ENCODE results near the gene IQCF6. TPM values are rescaled to one million over a fixed set of nuclear protein-coding genes. Genes with fewer than 3 reads are reported as not detected.
A peak's percentile ranks its signal among the peaks of the same experiment; 100 is the strongest.
"Not testable (repeated sequence)": the region's sequence is repeated elsewhere in the genome, so short reads cannot be mapped to it uniquely, and the experiment has no call there.

Gene IQCF6
- total and polyA plus RNA-seq, 11 donors = not detected

DNA sequence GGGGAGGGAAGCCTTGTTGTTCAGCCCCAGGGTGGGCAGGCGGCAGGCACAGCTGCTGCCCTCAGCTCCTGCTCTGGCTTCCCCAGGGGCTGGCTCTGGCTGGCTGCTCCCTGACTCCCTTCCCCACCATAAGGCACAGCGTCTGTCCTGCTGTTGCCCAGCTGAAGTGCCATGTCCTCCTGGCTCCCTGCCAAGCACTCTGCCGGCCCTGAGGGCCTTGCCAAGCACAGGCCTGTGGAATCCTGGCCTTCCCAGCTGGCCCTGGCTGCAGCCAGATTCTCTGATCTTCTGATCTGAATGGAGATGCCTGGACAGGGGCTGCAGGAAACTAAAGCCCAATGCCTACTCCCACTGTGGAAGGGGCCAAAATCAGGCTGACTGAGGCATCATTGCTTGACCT lies 1.1 kb downstream of the IQCF6 start:
- no peaks in the 10 kb centered on the region for H3K9me3 ChIP-seq
- H3K27me3 ChIP-seq = peaks cover 0 to 6% (median 0%) of the 10 kb centered on the region in 9 donors
- H3K4me1 ChIP-seq = peaks cover 0 to 11% (median 0%) of the 10 kb centered on the region in 12 donors
- no peaks in the 10 kb centered on the region for H3K36me3 ChIP-seq
- 27 to 44% (median 38%) methylated on average over 3 of the region's 3 CpGs; no CpG with 5 or more reads in 1 of the 4 donors for WGBS, 4 donors
- intact Hi-C loops (cut with DNase I) = no loop called here
- no peak overlapping the region for H3K4me3 ChIP-seq
- peak; percentile 86 to 97 (median 93) for ATAC-seq
- no peak overlapping the region for H3K27ac ChIP-seq
- TF ChIP-seq, protein P1, sequence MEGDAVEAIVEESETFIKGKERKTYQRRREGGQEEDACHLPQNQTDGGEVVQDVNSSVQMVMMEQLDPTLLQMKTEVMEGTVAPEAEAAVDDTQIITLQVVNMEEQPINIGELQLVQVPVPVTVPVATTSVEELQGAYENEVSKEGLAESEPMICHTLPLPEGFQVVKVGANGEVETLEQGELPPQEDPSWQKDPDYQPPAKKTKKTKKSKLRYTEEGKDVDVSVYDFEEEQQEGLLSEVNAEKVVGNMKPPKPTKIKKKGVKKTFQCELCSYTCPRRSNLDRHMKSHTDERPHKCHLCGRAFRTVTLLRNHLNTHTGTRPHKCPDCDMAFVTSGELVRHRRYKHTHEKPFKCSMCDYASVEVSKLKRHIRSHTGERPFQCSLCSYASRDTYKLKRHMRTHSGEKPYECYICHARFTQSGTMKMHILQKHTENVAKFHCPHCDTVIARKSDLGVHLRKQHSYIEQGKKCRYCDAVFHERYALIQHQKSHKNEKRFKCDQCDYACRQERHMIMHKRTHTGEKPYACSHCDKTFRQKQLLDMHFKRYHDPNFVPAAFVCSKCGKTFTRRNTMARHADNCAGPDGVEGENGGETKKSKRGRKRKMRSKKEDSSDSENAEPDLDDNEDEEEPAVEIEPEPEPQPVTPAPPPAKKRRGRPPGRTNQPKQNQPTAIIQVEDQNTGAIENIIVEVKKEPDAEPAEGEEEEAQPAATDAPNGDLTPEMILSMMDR (IDR thresholded peaks at IDR 0.05) = no peak
- TF ChIP-seq POLR2A (IDR thresholded peaks at IDR 0.05) = no peak
- DNase-seq = peak; percentile 63 to 84 (median 79)

DNA sequence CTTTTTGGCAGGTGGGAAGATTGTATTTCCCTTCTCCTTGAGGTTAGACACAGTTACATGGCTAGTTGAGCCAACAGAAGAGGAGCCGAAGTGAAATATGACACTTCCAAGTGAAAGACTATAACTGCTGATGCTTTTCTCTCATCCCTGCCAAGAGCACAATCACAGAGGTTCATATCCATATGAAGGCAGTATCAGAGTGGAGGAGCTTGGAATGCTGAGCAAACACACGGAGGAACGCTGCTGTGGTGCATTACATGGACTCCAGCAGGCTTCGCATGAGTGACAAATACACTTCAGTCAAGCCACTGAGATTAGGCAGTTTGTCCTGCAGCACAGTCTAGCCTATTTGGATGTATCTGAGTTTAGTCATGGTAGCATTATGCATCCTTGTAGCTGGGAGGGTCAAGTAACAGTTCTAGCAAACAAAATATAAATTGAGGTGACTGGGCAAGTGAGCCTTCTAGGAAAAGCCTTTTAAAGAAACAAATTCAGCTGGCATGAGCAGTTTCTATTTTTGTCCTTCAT lies 5.4 kb downstream of the IQCF6 start:
- no peaks in the 10 kb centered on the region for H3K9me3 ChIP-seq
- TF ChIP-seq, protein P1 (IDR thresholded peaks at IDR 0.05) = no peak
- no peak for TF ChIP-seq POLR2A (IDR thresholded peaks at IDR 0.05)
- 28 to 36% (median 34%) methylated on average over 4 of the region's 4 CpGs for WGBS, 4 donors
- peaks cover 0 to 8% (median 0%) of the 10 kb centered on the region in 9 donors for H3K27me3 ChIP-seq
- ATAC-seq (no peak), DNase-seq (no peak)
- H3K36me3 ChIP-seq = no peaks in the 10 kb centered on the region
- H3K27ac ChIP-seq = no peak overlapping the region
- H3K4me3 ChIP-seq = no peak overlapping the region
- H3K4me1 ChIP-seq = peaks cover 0 to 10% (median 0%) of the 10 kb centered on the region in 12 donors
- intact Hi-C loops (cut with DNase I) = no loop called here

DNA sequence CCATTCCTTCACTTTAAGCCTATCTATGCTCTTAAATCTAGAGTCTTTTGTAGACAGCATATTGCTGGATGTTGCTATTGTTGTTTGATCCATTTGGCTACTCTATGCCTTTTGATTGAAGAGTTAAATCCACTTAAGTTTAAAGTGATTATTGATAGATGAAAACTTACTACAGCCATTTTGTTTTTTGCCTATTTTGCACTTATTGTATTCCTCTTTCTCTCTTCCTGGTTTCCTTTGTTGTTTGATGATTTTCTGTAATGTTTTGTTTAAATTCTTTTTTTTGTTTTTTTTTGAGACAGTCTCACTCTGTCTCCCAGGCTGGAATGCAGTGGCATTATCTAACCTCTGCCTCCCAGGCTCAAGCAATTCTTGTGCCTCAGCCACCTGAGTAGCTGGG lies 19.8 kb downstream of the IQCF6 start:
- Histone ChIP-seq H3K4me1 (no peaks in the 10 kb centered on the region), H3K4me3 (no peak overlapping the region), H3K27me3 (peaks cover 0 to 7% (median 0%) of the 10 kb centered on the region in 9 donors), H3K27ac (no peak overlapping the region), H3K36me3 (no peaks in the 10 kb centered on the region), H3K9me3 (peaks cover 0 to 48% (median 28%) of the 10 kb centered on the region in 12 donors)
- intact Hi-C loops (cut with DNase I) = no loop called here
- DNase-seq = no peak
- TF ChIP-seq POLR2A (IDR thresholded peaks at IDR 0.05) = no peak
- ATAC-seq = no peak

DNA sequence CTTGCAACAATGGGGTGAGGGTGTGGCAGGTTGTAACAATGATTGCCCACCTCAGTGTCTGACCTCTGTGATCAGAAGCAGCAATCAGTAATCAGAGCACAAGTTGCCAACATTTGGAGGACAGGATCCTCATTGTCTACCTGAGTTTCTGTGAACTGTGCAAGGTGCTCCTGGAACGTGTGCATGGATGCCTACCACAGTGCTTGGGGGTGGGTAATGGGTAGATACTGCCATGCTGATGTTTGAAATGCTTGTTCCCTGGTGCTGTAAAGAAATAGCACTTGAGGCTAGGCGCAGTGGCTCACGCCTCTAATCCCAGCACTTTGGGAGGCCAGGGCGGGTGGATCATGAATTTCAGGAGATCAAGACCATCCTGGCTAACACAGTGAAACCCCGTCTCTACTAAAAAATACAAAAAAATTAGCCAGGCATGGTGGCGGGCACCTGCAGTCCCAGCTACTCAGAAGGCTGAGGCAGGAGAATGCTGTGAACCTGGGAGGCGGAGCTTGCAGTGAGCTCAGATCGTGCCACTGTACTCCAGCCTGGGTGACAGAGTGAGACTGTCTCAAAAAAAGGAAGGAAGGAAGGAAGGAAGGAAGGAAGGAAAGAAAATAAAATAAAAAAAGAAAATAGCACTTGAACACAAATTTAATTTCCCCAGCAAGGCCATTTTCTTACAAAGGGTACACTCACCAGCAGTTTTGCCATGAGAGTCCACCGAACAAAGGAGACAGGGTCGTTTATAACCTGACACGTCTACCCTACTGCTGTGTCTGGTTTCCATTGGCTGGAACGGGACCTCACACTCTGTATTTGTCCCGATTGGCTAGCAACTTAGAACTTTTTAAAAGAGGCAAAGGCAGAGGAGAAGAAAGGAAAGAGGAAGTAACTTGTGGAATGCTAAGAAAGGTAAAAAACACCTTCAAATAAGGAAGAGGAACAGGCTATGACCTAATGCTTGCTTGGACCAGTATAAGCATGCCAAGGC lies 25.0 kb downstream of the IQCF6 start:
- intact Hi-C loops (cut with DNase I) = not testable (repeated sequence)

DNA sequence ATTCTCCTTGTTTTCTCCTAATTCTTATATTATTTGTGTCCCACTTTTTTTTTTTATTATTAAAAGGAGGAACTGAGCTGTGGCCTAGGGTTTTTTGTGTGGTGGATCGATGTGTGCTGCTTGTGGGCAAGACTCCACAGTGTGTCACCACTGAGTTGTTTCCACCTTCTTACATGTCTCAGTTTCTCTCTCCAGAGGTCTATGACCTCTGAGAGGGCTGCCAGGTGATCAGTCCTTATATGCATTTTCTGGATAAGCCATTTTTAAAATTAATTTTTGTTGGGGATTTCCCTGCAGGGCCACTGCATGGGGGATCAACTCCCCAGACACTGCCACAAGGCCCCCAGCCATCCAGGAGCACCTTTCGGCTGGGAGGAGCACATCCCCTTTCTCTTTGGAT lies 27.8 kb downstream of the IQCF6 start:
- H3K27me3 ChIP-seq = peaks cover 0 to 6% (median 0%) of the 10 kb centered on the region in 9 donors
- WGBS, 4 donors = 85 to 93% (median 92%) methylated on average over 2 of the region's 2 CpGs
- H3K4me3 ChIP-seq = no peak overlapping the region
- intact Hi-C loops (cut with DNase I) = no loop called here
- H3K36me3 ChIP-seq = no peaks in the 10 kb centered on the region
- no peaks in the 10 kb centered on the region for H3K4me1 ChIP-seq
- ATAC-seq (no peak), DNase-seq (no peak)
- no peak for TF ChIP-seq POLR2A (IDR thresholded peaks at IDR 0.05)
- TF ChIP-seq, protein P1 (IDR thresholded peaks at IDR 0.05) = no peak
- peaks cover 0 to 11% (median 0%) of the 10 kb centered on the region in 12 donors for H3K9me3 ChIP-seq
- no peak overlapping the region for H3K27ac ChIP-seq

More for the DNA sequence above, 25.0 kb downstream of the IQCF6 start:
- H3K4me3 ChIP-seq, H3K36me3 ChIP-seq, DNase-seq, H3K27ac ChIP-seq, H3K4me1 ChIP-seq, H3K27me3 ChIP-seq, ATAC-seq: not testable (repeated sequence)
- H3K9me3 ChIP-seq = peaks cover 0 to 15% (median 0%) of the 10 kb centered on the region in 12 donors
- WGBS, 4 donors = 73 to 74% (median 74%) methylated on average over 13 of the region's 13 CpGs

All from heart left ventricle (tissue), 16 donors.